ENCODE data around the gene ACRBP. TPM values are rescaled to one million over a fixed set of nuclear protein-coding genes. Genes with fewer than 3 reads are reported as not detected.

Gene ACRBP
- total RNA-seq, 1 donor from 2014 or later = 10.6 TPM

- Histone ChIP-seq H3K36me3 (peaks cover 0 to 3% of the 10 kb centered on the region in 2 donors), H3K4me1 (peaks cover 9 to 25% of the 10 kb centered on the region in 2 donors), H3K4me3 (no peak overlapping the region), H3K9me3 (no peaks in the 10 kb centered on the region), H3K27ac (no peak overlapping the region), H3K27me3 (no peaks in the 10 kb centered on the region)
- intact Hi-C loops (cut with DNase I) = no loop called here
- no peak for DNase-seq (ENCODE audit: low spot score in 2 of 2)
- TF ChIP-seq CTCF (IDR thresholded peaks at IDR 0.05) = no peak
Observed at GRCh38 chr12:6691473-6691872, 44.2 kb upstream of the ACRBP start.

- intact Hi-C loops (cut with DNase I) = loop anchor here (1.0 to 5.0 kb wide), 7 partner anchors 26 to 163 kb away; partner anchors contain the start of genes COPS7A, ING4, MLF2 and P3H3
- TF ChIP-seq CTCF (IDR thresholded peaks at IDR 0.05) = peak in 1 of 3 experiments; percentile 27
- H3K27me3 ChIP-seq = no peaks in the 10 kb centered on the region
- H3K9me3 ChIP-seq = no peaks in the 10 kb centered on the region
- peak within 1 kb of the TSS; percentile 96 to 98 for H3K27ac ChIP-seq
- peak; percentile 91 to 99 for DNase-seq (ENCODE audit: low spot score in 2 of 2)
- H3K36me3 ChIP-seq = no peaks in the 10 kb centered on the region
- peak within 1 kb of the TSS; percentile 68 to 91 for H3K4me3 ChIP-seq
- peaks cover 9 to 26% of the 10 kb centered on the region in 2 donors for H3K4me1 ChIP-seq
Observed at GRCh38 chr12:6688999-6689882, 42.0 kb upstream of the ACRBP start, which contains the start of gene ZNF384. Gene ZNF384 (minus strand): TSS chr12:6689375. CDS start chr12:6679520, 9,855 bp downstream.

DNA sequence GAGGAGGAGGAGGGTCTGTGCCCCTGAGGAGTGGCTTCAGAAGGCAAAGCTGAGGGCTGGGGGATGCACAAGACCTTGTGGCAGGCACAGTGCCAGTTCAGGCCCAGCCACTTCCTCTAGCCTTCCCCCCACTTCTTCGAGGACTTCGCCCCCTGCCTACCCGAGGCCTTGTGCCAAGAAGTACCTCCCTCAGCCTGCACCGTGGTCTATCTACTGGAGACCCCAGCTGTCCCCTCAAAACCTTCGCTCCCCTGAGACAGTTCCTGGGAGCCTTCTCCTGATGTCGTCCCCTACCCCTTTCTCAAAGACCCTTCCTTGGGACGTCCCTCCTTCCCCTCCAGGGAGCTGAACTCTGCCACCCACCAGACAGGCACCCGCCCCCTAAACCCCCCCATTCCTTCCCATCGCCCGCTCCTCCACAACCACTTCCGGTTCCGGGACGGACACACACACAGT is 41.3 kb upstream of the ACRBP start:
- Histone ChIP-seq H3K27me3 (no peaks in the 10 kb centered on the region), H3K4me3 (peak overlapping the region; percentile 68 to 91), H3K36me3 (no peaks in the 10 kb centered on the region), H3K4me1 (peaks cover 9 to 26% of the 10 kb centered on the region in 2 donors), H3K27ac (peak overlapping the region; percentile 96 to 98), H3K9me3 (no peaks in the 10 kb centered on the region)
- no peak for TF ChIP-seq CTCF (IDR thresholded peaks at IDR 0.05)
- intact Hi-C loops (cut with DNase I) = loop anchor here (2.0 to 5.0 kb wide), 3 partner anchors 64 to 139 kb away; partner anchors contain the start of genes MLF2 and P3H3
- peak in 1 of 2 donors; percentile 73 for DNase-seq (ENCODE audit: low spot score in 2 of 2)

DNA sequence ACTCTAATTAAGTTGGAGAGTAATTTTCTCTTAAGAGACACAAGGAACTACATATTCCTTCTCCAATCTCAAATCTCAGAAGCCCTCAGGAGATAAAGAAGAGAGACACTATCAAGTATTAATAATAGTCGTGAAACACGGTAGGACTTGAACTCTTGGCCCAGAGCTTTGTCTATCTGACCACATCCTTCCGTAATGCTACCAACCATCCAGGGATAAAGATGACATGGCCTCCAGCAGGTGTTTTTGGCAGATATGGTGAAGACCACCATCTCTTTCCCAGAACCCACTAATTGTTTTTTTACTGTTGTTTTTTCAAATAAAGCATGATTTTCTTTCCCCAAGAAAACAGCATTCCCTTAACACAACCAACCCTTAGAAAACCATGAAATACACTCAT is 38.6 kb upstream of the ACRBP start:
- no peaks in the 10 kb centered on the region for H3K9me3 ChIP-seq
- DNase-seq (ENCODE audit: low spot score in 2 of 2) = no peak
- no peak overlapping the region for H3K27ac ChIP-seq
- H3K36me3 ChIP-seq = peaks cover 0 to 6% of the 10 kb centered on the region in 2 donors
- H3K4me3 ChIP-seq = no peak overlapping the region
- H3K4me1 ChIP-seq = peaks cover 9 to 26% of the 10 kb centered on the region in 2 donors
- intact Hi-C loops (cut with DNase I) = loop anchor here (5.0 kb wide), 1 partner anchor 141 kb away; the partner anchor contains the start of gene P3H3
- TF ChIP-seq CTCF (IDR thresholded peaks at IDR 0.05) = no peak
- H3K27me3 ChIP-seq = no peaks in the 10 kb centered on the region

DNA sequence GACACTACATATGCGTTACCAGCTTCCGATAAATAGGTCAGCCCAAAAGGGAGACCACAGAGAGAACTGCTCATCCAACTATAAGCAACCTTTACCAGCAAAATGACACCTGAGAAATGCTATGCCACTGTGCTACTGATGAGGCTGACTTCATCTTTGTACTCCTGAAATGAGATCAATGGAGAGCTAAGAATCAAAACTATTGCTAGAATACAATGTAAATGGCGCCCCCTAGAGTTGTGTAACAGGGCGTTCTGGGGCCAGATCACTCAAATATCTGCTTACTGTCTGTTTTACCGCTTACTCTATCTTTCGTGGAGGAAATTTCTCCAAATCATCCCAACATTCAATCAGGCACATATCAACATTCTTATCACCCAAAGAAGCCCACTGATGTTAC is 37.4 kb upstream of the ACRBP start:
- Histone ChIP-seq H3K4me3 (no peak overlapping the region), H3K9me3 (no peaks in the 10 kb centered on the region), H3K27me3 (no peaks in the 10 kb centered on the region), H3K36me3 (peaks cover 12 to 15% of the 10 kb centered on the region in 2 donors), H3K4me1 (peaks cover 9 to 20% of the 10 kb centered on the region in 2 donors), H3K27ac (no peak overlapping the region)
- intact Hi-C loops (cut with DNase I) = loop anchor here (5.0 kb wide), 1 partner anchor 143 kb away; the partner anchor contains the start of gene P3H3
- peak; percentile 7 to 44 (median 12) for TF ChIP-seq CTCF (IDR thresholded peaks at IDR 0.05)
- DNase-seq (ENCODE audit: low spot score in 2 of 2) = no peak
